H1 (cell line): ENCODE results near the gene IAPP. TPM values are rescaled to one million over a fixed set of nuclear protein-coding genes. Genes with fewer than 3 reads are reported as not detected.

Source experiments
- CREB1 ChIP-seq: IDR thresholded peaks from 2 replicates; pipeline ENCODE4 v1.6.1; 2012; ENCODE audit warnings: inconsistent platforms
- RAD21 ChIP-seq, 2 experiments: IDR thresholded peaks in 1 of 2; conservative IDR thresholded peaks in 1 of 2; 2 replicates each; pipeline ENCODE4 v1.6.1; 2011; ENCODE audit warnings: low read depth in 2 of 2, low read length in 2 of 2, improper control_type of control experiment in 1 of 2, inconsistent platforms in 1 of 2, mild to moderate bottlenecking in 1 of 2, moderate library complexity in 1 of 2
- SP4 ChIP-seq: IDR thresholded peaks from 2 replicates; pipeline ENCODE4 v1.6.1; 2012; ENCODE audit warnings: low read length, inconsistent platforms
- TEAD4 ChIP-seq: IDR thresholded peaks from 2 replicates; pipeline ENCODE4 v1.6.1; 2012; ENCODE audit warnings: low read depth, low read length, inconsistent platforms, mixed read lengths
- polyA plus RNA-seq, 7 experiments: library from polyadenylated mRNA; depleted of rRNA in 3 of 7; stranded (reverse) in 5 of 7; unstranded in 2 of 7; fragments of >200 nt in 5 of 7; fragments of 200-250 nt in 2 of 7; gene quantifications; 1 replicate in 5 of 7; 2 replicates in 1 of 7; 4 replicates in 1 of 7; pipeline versions ENCODE4 v1.2.1 to v1.2.3, GENCODE V29; 2011 to 2013; ENCODE audit warnings: missing spikeins in 2 of 7, mixed read lengths in 2 of 7
- total RNA-seq: library from RNA; stranded (reverse); fragmentation: NEBNext Ultra II Directional; extraction: Animal tissue kit (Norgen Biotek cat#: 25700); gene quantifications from 2 replicates; pipeline ENCODE4 v1.2.1, GENCODE V29; 2021

IAPP gene
- total and polyA plus RNA-seq, 2 of the 8 experiments (the other 6 are each of a cell fraction or from before 2014, with no cell fraction given), result not detected

- TF ChIP-seq RAD21 (IDR thresholded peaks at IDR 0.05 in 1 of 2, conservative IDR thresholded peaks at IDR 0.05 in 1 of 2; ENCODE audit: low read depth in 2 of 2, low read length in 2 of 2) (no peak), CREB1 (no peak), SP4 (no peak), TEAD4 (no peak)
Measured at GRCh38 chr12:21324551-21324950, 48.2 kb upstream of the IAPP start (continued).
